Calu3 (cell line): ENCODE results near the gene SHROOM4. TPM values are rescaled to one million over a fixed set of nuclear protein-coding genes. Genes with fewer than 3 reads are reported as not detected.

Source experiments
- BruUV-seq: library from RNA; stranded (reverse); fragments of 400-500 nt; replicated peaks from 2 replicates; lab custom pipeline; 2021; lab: Mats Ljungman, UMichigan
- CTCF ChIA-PET: fragments of 300-600 bp; sonication (Branson Sonifier 250); formaldehyde crosslinking; loops from one replicate; lab custom pipeline; 2022; ENCODE audit warnings: antibody characterized with exemption; lab: Charles Lee
- DNase-seq: peaks from one replicate; pipeline ENCODE4 v3.0.0; 2022
- H3K27ac Mint-ChIP-seq: one replicate; pipeline ENCODE4 v1.8.0; 2022; ENCODE audit warnings: mixed read lengths; ENCODE audit not compliant: unreplicated experiment
- H3K27me3 Mint-ChIP-seq: one replicate; pipeline ENCODE4 v1.8.0; 2022; ENCODE audit warnings: mixed read lengths; ENCODE audit not compliant: unreplicated experiment
- H3K36me3 Mint-ChIP-seq: one replicate; pipeline ENCODE4 v1.8.0; 2022; ENCODE audit warnings: mild to moderate bottlenecking, moderate library complexity, mixed read lengths; ENCODE audit not compliant: insufficient read depth, unreplicated experiment
- H3K4me1 Mint-ChIP-seq: one replicate; pipeline ENCODE4 v1.8.0; 2022; ENCODE audit warnings: mild to moderate bottlenecking, low read depth, mixed read lengths; ENCODE audit not compliant: unreplicated experiment
- H3K4me3 Mint-ChIP-seq: one replicate; pipeline ENCODE4 v1.8.0; 2022; ENCODE audit warnings: mild to moderate bottlenecking, low read depth, moderate library complexity, mixed read lengths; ENCODE audit not compliant: unreplicated experiment
- H3K9me3 Mint-ChIP-seq: one replicate; pipeline ENCODE4 v1.8.0; 2022; ENCODE audit warnings: low read depth, mixed read lengths; ENCODE audit not compliant: unreplicated experiment
- CTCF ChIP-seq: fragments of 200-600 bp; IDR thresholded peaks from one replicate; pipeline ENCODE4 v1.8.0; 2022; ENCODE audit warnings: antibody characterized with exemption; ENCODE audit not compliant: unreplicated experiment
- intact Hi-C: fragments of 100-400 bp; cut with micrococcal nuclease; formaldehyde crosslinking; loops from one replicate; pipeline ENCODE4 v1.10.0; 2022; ENCODE audit not compliant: unreplicated experiment
- total RNA-seq: library from RNA; stranded (reverse); gene quantifications from 2 replicates; pipeline ENCODE4 v1.2.3, GENCODE V29; 2022

Gene SHROOM4
- total RNA-seq, 1 experiment from 2014 or later, result 3.2 TPM

GRCh38 chrX:50801135-50801534 lies 12.9 kb downstream of the SHROOM4 start:
- CTCF ChIA-PET, result interaction anchor here (1.0 kb wide), 1 partner anchor 521 kb away, joined by 3 read pairs; no protein-coding TSS in a partner anchor
- BruUV-seq, result no TSS peak
- TF ChIP-seq CTCF, result no peak
- Mint-ChIP-seq H3K27ac (no peak overlapping the region), H3K9me3 (no peaks in the 10 kb centered on the region), H3K4me1 (peaks cover 29% of the 10 kb centered on the region), H3K36me3 (no peaks in the 10 kb centered on the region), H3K27me3 (no peaks in the 10 kb centered on the region), H3K4me3 (no peak overlapping the region)
- no peak for DNase-seq
- intact Hi-C loops, result no loop called here

- no peak for TF ChIP-seq CTCF
- no peaks in the 10 kb centered on the region for H3K36me3 Mint-ChIP-seq
- no peak overlapping the region for H3K4me3 Mint-ChIP-seq
- DNase-seq, result no peak
- H3K4me1 Mint-ChIP-seq, result peaks cover 19% of the 10 kb centered on the region
- BruUV-seq, result no TSS peak
- peak overlapping the region; percentile 77 for H3K27ac Mint-ChIP-seq
- H3K27me3 Mint-ChIP-seq, result no peaks in the 10 kb centered on the region
- intact Hi-C loops, result no loop called here
- CTCF ChIA-PET, result no interaction called here
- H3K9me3 Mint-ChIP-seq, result no peaks in the 10 kb centered on the region
Measured at GRCh38 chrX:50799531-50799961, 14.4 kb downstream of the SHROOM4 start.

- no peak for TF ChIP-seq CTCF
- H3K4me3 Mint-ChIP-seq, result no peak overlapping the region
Measured at GRCh38 chrX:50798783-50799182, 15.2 kb downstream of the SHROOM4 start.

GRCh38 chrX:50787099-50787498 lies 26.9 kb downstream of the SHROOM4 start:
- intact Hi-C loops, result no loop called here
- no TSS peak for BruUV-seq
- no peaks in the 10 kb centered on the region for H3K9me3 Mint-ChIP-seq
- H3K36me3 Mint-ChIP-seq, result no peaks in the 10 kb centered on the region
- no peak for DNase-seq
- no peak overlapping the region for H3K27ac Mint-ChIP-seq
- no peak for TF ChIP-seq CTCF
- H3K4me3 Mint-ChIP-seq, result no peak overlapping the region
- no peaks in the 10 kb centered on the region for H3K4me1 Mint-ChIP-seq
- no peaks in the 10 kb centered on the region for H3K27me3 Mint-ChIP-seq
- CTCF ChIA-PET, result no interaction called here

More at GRCh38 chrX:50798783-50799182, 15.2 kb downstream of the SHROOM4 start:
- BruUV-seq, result no TSS peak
- H3K27me3 Mint-ChIP-seq, result no peaks in the 10 kb centered on the region
- H3K27ac Mint-ChIP-seq, result no peak overlapping the region
- CTCF ChIA-PET, result interaction anchor here (0.7 kb wide), 1 partner anchor 93 kb away, joined by 3 read pairs; no protein-coding TSS in a partner anchor
- H3K36me3 Mint-ChIP-seq, result no peaks in the 10 kb centered on the region
- DNase-seq, result no peak
- intact Hi-C loops, result no loop called here
- H3K9me3 Mint-ChIP-seq, result no peaks in the 10 kb centered on the region
- H3K4me1 Mint-ChIP-seq, result peaks cover 19% of the 10 kb centered on the region
